Measurements from ENCODE around the gene PMIS2. TPM values are rescaled to one million over a fixed set of nuclear protein-coding genes. Genes with fewer than 3 reads are reported as not detected.

Gene PMIS2
- total RNA-seq, 1 donor from 2014 or later, result not detected

- DNase-seq, result no peak
Observed at GRCh38 chr19:35633727-35634440, 47.9 kb downstream of the PMIS2 start.

DNA sequence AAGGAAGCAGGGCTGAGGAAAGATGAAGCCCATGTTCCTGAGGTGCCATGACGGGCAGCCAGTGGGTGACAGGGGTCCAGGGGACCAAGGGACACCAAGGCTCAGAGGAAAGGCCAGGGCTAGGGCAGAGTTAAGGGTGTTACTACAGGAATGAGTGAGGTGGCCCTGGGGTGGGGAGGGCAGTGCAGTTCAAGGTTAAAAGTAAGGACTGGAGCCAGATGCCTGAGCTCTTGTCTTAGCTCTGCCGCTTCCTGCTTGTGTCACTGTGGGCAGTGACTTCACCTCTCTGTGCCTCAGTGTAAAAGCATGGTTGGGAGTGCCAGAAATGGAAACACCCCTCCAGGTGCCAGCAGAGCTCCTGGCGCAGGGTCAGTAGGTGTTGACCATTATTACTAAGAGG lies 50.7 kb downstream of the PMIS2 start:
- no peak for DNase-seq

Other genes starting within 250 kb of the PMIS2 start
- gene FFAR1, start 238.3 kb upstream of the PMIS2 start, total RNA-seq, result not detected
- not detected for gene FFAR3, start 227.7 kb upstream of the PMIS2 start, total RNA-seq
- gene GPR42, start 215.1 kb upstream of the PMIS2 start, total RNA-seq, result not detected
- 0.16 TPM for gene FFAR2, start 137.9 kb upstream of the PMIS2 start, total RNA-seq
- gene KRTDAP, start 95.7 kb upstream of the PMIS2 start, total RNA-seq, result not detected
- gene DMKN, start 72.5 kb upstream of the PMIS2 start, total RNA-seq, result 0.94 TPM
- not detected for gene SBSN, start 57.9 kb upstream of the PMIS2 start, total RNA-seq
- gene GAPDHS, start 52.7 kb upstream of the PMIS2 start, total RNA-seq, result not detected
- gene TMEM147, start 40.5 kb upstream of the PMIS2 start, total RNA-seq, result 37.4 TPM
- not detected for gene ATP4A, start 22.5 kb upstream of the PMIS2 start, total RNA-seq
- gene HAUS5, start 26.6 kb downstream of the PMIS2 start, total RNA-seq, result 6.4 TPM
- 16.7 TPM for gene RBM42, start 42.9 kb downstream of the PMIS2 start, total RNA-seq
- 1.1 TPM for gene ETV2, start 55.6 kb downstream of the PMIS2 start, total RNA-seq
- gene COX6B1, start 62.1 kb downstream of the PMIS2 start, total RNA-seq, result 119 TPM
- gene UPK1A, start 80.3 kb downstream of the PMIS2 start, total RNA-seq, result not detected
- gene ZBTB32, start 118.4 kb downstream of the PMIS2 start, total RNA-seq, result not detected
- 3.0 TPM for gene KMT2B, start 131.8 kb downstream of the PMIS2 start, total RNA-seq
- 0.47 TPM for gene IGFLR1, start 156.3 kb downstream of the PMIS2 start, total RNA-seq
- gene U2AF1L4, start 159.2 kb downstream of the PMIS2 start, total RNA-seq, result 8.7 TPM
- gene PSENEN, start 159.5 kb downstream of the PMIS2 start, total RNA-seq, result 7.2 TPM
- gene LIN37, start 162.4 kb downstream of the PMIS2 start, total RNA-seq, result 8.3 TPM
- gene HSPB6, start 170.9 kb downstream of the PMIS2 start, total RNA-seq, result 0.31 TPM
- gene PROSER3, start 172.0 kb downstream of the PMIS2 start, total RNA-seq, result 1.9 TPM
- gene ARHGAP33, start 189.4 kb downstream of the PMIS2 start, total RNA-seq, result 85.5 TPM
- not detected for gene PRODH2, start 226.7 kb downstream of the PMIS2 start, total RNA-seq